Omental fat pad (tissue), 4 donors: Measurements from ENCODE around the gene FRMD4A. TPM values are rescaled to one million over a fixed set of nuclear protein-coding genes. Genes with fewer than 3 reads are reported as not detected.
"Not testable (repeated sequence)": the region's sequence is repeated elsewhere in the genome, so short reads cannot be mapped to it uniquely, and the experiment has no call there.

Source experiments
- ATAC-seq: fragments of 150-250 bp; one replicate; pipeline ENCODE4 v1.9.1; 2016; ENCODE audit warnings: mild to moderate bottlenecking, moderate library complexity; ENCODE audit not compliant: low FRiP score
- DNase-seq: peaks from one replicate; pipeline ENCODE4 v3.0.0-alpha.2; 2019; ENCODE audit warnings: low spot score
- total RNA-seq, 4 donors: library from RNA; depleted of rRNA; stranded (reverse); fragments of >200 nt; gene quantifications; one replicate each; pipeline ENCODE4 v1.1.0, GENCODE V29; 2016
- TF ChIP-seq, protein P1 (sequence below), 3 donors: fragments of 450-650 bp; IDR thresholded peaks; one replicate each; pipeline ENCODE4 v1.5.1; 2016 to 2017; ENCODE audit warnings: antibody characterized with exemption in 3 of 3, mild to moderate bottlenecking in 3 of 3, moderate library complexity in 2 of 3

The FRMD4A gene
- total RNA-seq, 4 donors from 2014 or later: 66.8 to 119 (median 81.6) TPM

DNA sequence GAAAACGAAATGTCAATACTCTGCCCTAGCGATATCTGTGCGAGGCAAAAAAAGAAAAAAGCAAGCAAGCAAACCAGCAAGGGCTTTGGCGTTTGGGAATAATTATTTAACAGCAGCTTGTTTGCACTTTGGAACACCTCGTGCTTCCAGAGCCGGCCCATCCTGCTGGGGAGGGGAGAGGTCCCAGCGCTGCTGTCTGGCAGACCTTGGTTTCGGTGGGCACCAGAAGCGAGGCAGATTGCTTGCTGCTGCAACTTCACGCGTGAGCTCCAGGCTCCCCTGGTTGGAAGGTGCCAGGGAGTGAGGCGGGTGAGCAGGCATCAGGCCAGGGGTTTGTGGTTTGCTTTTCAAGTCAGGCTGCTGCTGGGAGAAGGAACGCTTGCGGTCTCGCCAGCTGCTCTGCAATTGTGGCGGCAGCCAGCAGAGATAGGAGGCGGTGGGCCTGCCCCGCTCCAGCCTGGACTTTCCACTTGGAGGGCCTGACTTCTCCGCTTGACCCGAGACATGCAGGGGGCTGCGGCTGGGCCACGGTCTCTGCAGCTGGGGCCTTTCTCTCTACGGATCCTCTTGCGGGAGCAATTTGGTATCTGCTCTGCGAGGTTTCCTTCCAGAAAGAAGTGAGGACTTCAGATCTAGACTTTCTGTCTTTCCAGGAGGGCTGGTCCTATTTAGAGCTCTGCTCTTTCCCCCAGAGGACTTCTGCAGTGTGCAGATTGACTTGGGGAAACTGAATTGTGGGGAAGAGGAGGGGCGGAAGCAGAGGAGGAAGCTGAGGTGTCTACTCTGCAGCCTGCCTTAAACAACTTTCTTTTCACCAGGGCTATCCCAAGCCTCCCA lies 612.6 kb downstream of the FRMD4A start:
- TF ChIP-seq, protein P1, sequence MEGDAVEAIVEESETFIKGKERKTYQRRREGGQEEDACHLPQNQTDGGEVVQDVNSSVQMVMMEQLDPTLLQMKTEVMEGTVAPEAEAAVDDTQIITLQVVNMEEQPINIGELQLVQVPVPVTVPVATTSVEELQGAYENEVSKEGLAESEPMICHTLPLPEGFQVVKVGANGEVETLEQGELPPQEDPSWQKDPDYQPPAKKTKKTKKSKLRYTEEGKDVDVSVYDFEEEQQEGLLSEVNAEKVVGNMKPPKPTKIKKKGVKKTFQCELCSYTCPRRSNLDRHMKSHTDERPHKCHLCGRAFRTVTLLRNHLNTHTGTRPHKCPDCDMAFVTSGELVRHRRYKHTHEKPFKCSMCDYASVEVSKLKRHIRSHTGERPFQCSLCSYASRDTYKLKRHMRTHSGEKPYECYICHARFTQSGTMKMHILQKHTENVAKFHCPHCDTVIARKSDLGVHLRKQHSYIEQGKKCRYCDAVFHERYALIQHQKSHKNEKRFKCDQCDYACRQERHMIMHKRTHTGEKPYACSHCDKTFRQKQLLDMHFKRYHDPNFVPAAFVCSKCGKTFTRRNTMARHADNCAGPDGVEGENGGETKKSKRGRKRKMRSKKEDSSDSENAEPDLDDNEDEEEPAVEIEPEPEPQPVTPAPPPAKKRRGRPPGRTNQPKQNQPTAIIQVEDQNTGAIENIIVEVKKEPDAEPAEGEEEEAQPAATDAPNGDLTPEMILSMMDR (IDR thresholded peaks at IDR 0.05): no peak
- ATAC-seq (peak; percentile 54), DNase-seq (no peak)

DNA sequence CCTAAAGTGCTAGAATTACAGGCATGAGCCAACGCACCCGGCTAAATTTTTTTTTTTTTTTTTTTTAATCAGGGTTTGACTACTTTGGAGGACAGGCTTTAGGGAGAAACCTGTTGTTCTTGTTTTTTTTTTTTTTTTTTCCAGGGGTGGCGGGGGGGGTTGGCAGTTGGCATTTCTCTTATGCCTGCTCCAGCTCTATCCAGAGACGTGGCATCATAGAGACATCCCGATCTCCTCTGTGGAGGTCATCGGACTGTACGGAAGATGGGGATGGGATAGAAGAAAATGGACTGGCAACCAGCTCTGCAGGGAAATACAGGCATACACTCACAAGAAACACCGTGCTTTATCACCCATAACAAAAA lies 613.2 kb downstream of the FRMD4A start:
- TF ChIP-seq, protein P1 (IDR thresholded peaks at IDR 0.05): no peak
- no peak for DNase-seq
- ATAC-seq: no peak

DNA sequence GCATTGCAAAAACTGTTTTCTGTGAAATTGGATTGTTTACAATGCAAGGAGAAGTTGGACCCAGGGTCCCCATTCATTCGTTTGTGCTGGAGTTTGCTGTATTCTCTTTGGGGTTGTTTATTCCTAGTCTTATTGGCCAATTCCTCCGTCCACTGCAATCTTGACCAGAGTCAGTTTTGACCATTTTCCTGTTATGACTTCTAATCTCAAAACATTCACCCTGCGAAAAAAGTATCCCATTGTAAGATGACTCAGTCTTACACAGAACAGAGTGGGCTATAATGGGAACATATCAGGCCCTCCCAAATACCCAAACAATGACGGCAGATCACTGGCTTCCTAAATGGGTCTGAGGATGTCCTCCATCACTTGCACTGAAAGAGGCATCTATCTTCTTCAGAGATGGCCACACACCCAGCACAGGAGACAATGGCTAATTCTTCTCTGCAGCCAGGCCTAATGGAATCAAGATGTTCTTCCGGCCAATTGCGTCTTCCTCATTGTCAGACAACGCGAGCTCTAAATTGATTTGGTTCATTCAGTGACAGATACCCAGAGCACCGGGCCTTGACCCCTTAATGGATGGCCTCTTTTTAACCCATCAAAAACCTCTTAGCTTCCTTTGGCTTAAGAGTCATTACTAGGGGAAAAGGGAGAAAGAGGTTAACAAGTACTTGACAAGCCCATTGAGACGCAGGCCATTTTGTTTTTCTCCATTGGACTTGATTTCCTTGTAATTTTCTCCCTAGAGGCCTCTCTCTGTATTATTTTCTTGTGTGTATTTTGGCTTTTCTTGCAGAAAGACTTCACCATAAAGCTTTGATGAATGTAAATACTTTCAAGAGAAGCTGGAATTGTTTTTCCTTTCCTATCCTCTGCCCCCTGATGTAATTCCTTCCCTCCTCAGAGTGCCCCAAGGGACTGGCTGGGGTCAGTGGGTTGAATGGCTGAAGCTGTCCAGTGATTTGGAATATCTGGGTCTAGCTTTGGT lies 614.3 kb downstream of the FRMD4A start:
- no peak for ATAC-seq
- TF ChIP-seq, protein P1 (IDR thresholded peaks at IDR 0.05): no peak
- DNase-seq: no peak

DNA sequence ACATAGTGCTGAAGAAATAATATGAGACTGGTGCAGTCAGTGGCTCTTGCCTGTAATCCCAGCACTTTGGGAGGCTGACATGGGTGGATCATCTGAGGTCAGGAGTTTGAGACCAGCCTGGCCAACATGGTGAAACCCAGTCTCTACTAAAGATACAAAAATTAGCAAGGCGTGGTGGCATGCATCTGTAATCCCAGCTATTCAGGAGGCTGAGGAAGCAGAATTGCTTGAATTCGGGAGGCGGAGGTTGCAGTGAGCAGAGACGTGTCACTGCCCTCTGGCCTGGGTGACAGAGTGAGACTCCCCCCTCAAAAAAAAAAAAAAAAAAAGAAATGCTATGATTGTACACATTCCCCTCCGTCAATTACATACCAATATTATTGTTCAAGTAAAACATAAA lies 615.1 kb downstream of the FRMD4A start:
- DNase-seq, ATAC-seq: not testable (repeated sequence)

DNA sequence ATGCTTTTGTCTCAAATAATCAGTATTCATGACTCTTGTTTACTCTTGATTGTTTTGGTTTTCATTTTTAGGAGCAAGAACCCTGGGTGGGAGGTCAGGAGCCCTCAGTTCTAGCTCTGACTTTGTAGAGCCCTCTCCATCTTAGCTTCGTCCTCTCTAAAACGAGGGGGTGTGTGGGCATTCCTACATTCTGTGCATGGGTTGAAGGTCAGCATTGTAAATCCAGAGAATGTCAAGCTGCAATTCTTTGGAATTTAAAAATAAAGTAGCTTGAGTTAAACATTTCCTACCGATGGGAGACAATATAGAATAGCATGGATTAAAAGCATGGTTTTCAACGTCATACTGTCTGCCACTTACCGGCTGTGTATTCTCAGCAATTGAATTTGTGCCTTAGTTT lies 615.6 kb downstream of the FRMD4A start:
- DNase-seq (no peak), ATAC-seq (no peak)
- TF ChIP-seq, protein P1 (IDR thresholded peaks at IDR 0.05): no peak

DNA sequence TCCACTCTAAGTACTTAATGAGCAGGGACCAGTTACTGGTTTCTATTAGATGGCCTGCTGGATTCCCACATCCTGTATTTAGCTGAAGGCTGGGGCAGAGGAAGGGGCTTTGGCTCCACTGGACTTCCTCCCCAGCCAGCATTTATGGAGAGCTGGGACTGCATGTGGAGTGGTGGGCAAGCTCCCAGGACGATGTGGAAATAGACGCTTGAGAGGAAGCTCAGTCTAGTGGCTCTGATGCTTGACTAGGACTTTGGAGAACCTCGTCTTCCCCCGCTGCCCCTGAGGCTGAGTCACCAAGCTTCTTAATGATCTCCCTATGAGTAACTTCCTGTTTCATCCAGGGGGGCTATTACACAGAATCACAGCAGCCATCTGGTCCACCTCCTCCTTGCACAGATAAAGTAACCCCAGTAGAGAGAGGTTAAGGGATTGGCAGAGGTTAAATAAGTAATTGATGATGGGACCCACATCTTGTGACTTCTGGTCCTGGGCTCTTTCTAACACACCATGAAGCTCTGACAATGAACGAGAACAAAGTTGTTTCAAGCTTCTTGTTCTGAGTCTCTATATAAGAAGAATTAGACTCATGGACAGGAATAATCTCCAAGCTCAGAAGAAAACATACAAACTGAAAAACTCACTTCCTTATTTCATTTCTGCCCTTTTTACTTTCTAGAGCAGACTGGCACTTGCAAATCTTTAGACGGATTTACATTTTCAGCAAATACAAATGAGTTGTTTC lies 617.7 kb downstream of the FRMD4A start:
- DNase-seq (peak; percentile 60), ATAC-seq (peak; percentile 73)
- TF ChIP-seq, protein P1 (IDR thresholded peaks at IDR 0.05): no peak

DNA sequence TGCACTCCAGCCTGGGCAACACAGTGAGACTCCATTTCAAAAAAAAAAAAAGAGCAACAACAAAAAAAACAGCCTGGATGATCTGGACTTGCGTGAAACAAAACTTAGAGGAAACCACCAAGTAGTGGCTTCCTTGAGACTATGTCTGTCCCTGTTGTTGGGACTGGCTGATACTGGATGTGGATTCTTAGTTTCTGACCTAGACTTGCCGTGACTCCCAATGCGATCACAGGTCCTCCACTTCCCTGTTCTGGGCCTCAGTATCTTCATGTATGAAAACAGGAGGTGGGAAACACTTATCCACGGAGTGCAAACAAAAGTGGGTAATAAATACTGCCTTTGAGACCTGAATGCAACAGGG lies 618.3 kb downstream of the FRMD4A start:
- ATAC-seq (no peak), DNase-seq (no peak)

More for the DNA sequence above, 618.3 kb downstream of the FRMD4A start:
- TF ChIP-seq, protein P1 (IDR thresholded peaks at IDR 0.05): no peak
